ENCODE data around the gene C4orf50. TPM values are rescaled to one million over a fixed set of nuclear protein-coding genes. Genes with fewer than 3 reads are reported as not detected.

Gene C4orf50
- total and polyA plus RNA-seq, 11 donors, result 0.05 to 0.11 TPM; not detected in 9

DNA sequence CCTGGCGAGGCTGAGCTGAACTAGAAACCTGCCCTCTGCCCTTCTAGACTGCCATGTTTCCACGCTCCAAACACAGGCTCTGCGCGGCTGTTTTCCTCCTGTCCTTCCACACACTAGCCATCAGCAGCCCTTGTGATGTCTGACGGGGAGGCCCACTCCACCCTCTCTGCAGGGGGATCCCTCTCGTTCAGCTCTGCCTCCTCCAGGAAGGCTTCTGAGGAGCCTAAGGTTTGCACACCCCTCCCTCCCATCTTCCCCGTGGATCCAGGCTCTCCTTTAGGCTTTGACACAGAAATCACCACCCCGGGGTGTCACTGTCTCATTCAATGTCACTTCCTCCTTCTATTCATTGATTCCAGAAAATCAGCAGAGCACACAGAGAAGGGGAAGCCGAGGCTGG, 86.7 kb downstream of the C4orf50 start:
- DNase-seq (no peak), ATAC-seq (no peak)
- Histone ChIP-seq H3K27ac (no peak overlapping the region), H3K36me3 (no peaks in the 10 kb centered on the region), H3K9me3 (no peaks in the 10 kb centered on the region), H3K4me3 (no peak overlapping the region), H3K4me1 (no peaks in the 10 kb centered on the region), H3K27me3 (peaks cover 0 to 59% (median 15%) of the 10 kb centered on the region in 9 donors)
- WGBS, 4 donors, result 49 to 58% (median 54%) methylated on average over 9 of the region's 9 CpGs
- TF ChIP-seq, protein P1, sequence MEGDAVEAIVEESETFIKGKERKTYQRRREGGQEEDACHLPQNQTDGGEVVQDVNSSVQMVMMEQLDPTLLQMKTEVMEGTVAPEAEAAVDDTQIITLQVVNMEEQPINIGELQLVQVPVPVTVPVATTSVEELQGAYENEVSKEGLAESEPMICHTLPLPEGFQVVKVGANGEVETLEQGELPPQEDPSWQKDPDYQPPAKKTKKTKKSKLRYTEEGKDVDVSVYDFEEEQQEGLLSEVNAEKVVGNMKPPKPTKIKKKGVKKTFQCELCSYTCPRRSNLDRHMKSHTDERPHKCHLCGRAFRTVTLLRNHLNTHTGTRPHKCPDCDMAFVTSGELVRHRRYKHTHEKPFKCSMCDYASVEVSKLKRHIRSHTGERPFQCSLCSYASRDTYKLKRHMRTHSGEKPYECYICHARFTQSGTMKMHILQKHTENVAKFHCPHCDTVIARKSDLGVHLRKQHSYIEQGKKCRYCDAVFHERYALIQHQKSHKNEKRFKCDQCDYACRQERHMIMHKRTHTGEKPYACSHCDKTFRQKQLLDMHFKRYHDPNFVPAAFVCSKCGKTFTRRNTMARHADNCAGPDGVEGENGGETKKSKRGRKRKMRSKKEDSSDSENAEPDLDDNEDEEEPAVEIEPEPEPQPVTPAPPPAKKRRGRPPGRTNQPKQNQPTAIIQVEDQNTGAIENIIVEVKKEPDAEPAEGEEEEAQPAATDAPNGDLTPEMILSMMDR (IDR thresholded peaks at IDR 0.05), result no peak
- no peak for TF ChIP-seq POLR2A (IDR thresholded peaks at IDR 0.05)
- intact Hi-C loops (cut with DNase I), result no loop called here

DNA sequence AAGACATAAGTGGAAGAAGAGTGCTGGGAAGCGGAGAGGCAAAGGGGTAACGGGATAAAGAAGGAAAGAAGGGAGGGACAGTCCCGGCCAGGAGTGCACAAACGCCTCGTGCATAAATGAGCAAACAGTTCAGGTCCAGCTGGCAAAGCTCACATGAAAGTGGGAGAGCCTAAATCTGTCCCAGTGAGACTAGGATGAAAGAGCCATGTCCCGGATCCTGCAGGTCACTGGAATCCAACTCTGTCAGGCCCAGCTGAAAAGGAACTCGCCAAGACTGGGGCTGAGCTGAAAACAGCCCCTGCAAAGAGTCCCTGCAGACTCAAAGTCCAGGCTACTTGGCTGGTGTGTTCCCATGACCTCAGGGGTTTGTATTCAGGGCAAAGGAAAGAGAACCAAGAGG, 87.4 kb downstream of the C4orf50 start:
- peaks cover 0 to 58% (median 15%) of the 10 kb centered on the region in 9 donors for H3K27me3 ChIP-seq
- H3K27ac ChIP-seq, result no peak overlapping the region
- no peaks in the 10 kb centered on the region for H3K4me1 ChIP-seq
- H3K36me3 ChIP-seq, result no peaks in the 10 kb centered on the region
- H3K9me3 ChIP-seq, result no peaks in the 10 kb centered on the region
- TF ChIP-seq, protein P1 (IDR thresholded peaks at IDR 0.05), result no peak
- no peak for TF ChIP-seq POLR2A (IDR thresholded peaks at IDR 0.05)
- intact Hi-C loops (cut with DNase I), result no loop called here
- 67 to 76% (median 69%) methylated on average over 7 of the region's 7 CpGs for WGBS, 4 donors
- no peak for DNase-seq
- no peak for ATAC-seq
- H3K4me3 ChIP-seq, result no peak overlapping the region

DNA sequence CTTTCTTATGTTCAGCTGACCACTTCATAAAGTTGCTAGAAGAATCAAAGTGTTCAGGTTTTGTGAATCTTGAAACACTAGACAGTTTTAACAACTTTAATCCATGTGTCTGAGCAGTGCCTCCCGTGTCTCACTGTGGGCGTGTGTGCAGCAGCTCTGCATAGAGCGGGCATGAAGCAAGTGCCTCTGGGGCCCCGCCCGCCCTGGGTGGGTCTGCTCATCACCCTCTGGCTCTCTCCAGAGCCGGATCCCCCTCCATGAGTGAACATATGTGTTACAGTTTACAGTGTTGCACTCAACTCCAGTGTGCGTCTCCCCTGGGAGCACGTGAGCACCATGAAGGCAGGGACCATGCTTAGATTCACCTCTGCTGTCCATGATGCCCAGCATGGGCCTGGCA, 87.8 kb downstream of the C4orf50 start:
- H3K36me3 ChIP-seq, result no peaks in the 10 kb centered on the region

DNA sequence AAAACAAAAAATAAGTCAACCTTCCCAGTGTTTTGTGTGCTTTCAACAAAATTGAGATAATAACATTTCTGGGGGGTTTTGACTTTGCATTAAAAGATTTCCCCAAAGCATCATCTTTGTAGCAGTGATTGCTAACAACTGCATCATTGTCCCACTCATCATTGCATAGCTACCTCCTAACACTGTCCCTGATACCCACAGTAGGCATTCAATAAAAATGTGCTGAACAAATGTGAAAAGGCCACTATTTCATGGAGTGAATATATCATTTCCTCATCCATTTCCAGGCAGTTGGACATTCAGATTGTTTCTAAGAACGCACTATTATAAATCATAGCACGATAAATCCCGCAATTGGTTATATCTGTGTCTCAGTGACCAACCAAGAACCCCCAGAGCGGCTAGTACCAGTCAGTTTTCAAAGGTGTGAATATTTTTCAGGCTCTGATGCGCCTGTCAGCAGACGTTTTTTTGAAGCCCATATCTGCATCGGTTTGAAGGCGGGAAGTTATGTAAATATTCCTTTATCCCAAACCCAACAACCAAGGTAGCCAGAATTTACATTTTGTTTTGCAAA, 89.3 kb downstream of the C4orf50 start:
- no peak for DNase-seq
- Histone ChIP-seq H3K27me3 (peaks cover 0 to 60% (median 14%) of the 10 kb centered on the region in 9 donors), H3K4me1 (no peaks in the 10 kb centered on the region), H3K9me3 (no peaks in the 10 kb centered on the region), H3K4me3 (no peak overlapping the region), H3K27ac (no peak overlapping the region), H3K36me3 (no peaks in the 10 kb centered on the region)
- 63 to 68% (median 65%) methylated on average over 8 of the region's 8 CpGs for WGBS, 4 donors
- no peak for TF ChIP-seq POLR2A (IDR thresholded peaks at IDR 0.05)
- TF ChIP-seq, protein P1 (IDR thresholded peaks at IDR 0.05), result no peak
- intact Hi-C loops (cut with DNase I), result no loop called here
- no peak for ATAC-seq

More for the DNA sequence above, 87.8 kb downstream of the C4orf50 start:
- no peak for ATAC-seq
- 81 to 88% (median 85%) methylated on average over 8 of the region's 8 CpGs for WGBS, 4 donors
- Histone ChIP-seq H3K4me3 (no peak overlapping the region), H3K4me1 (no peaks in the 10 kb centered on the region), H3K9me3 (no peaks in the 10 kb centered on the region), H3K27ac (no peak overlapping the region), H3K27me3 (peaks cover 0 to 56% (median 15%) of the 10 kb centered on the region in 9 donors)
- no peak for TF ChIP-seq POLR2A (IDR thresholded peaks at IDR 0.05)
- TF ChIP-seq, protein P1 (IDR thresholded peaks at IDR 0.05), result no peak
- intact Hi-C loops (cut with DNase I), result no loop called here
- no peak for DNase-seq

All from heart left ventricle (tissue), 16 donors.